HG03432 (cell line): ENCODE data around the gene SLC19A1.

Source experiments
- ATAC-seq: cut with Tn5 transposase; IDR thresholded peaks from one replicate; pipeline ENCODE4 v1.9.1; 2021; ENCODE audit warnings: mild to moderate bottlenecking, moderate library complexity; ENCODE audit not compliant: unreplicated experiment

The SLC19A1 gene

GRCh38 chr21:45457161-45457831 lies 84.9 kb downstream of the SLC19A1 start:
- ATAC-seq: no peak

DNA sequence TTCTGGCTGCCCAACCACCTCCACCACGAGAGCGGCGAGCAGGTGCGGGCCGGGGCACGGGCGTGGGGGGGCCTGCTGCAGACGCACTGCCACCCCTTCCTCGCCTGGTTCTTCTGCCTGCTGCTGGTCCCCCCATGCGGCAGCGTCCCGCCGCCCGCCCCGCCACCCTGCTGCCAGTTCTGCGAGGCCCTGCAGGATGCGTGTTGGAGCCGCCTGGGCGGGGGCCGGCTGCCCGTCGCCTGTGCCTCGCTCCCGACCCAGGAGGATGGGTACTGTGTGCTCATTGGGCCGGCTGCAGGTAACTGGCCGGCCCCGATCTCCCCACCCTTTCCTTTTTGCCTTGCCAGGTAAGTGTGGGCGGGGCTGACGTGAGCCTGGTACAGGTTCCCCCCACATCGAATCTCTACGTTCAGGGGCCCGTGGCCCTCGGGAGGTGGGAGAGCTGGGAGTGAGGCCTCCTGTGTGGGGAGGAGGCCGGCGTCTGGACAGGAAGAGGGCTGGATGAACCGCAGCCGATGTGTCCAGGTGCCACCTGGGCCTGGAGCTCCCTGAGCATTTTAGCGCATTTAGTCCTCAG lies 85.6 kb downstream of the SLC19A1 start:
- no peak for ATAC-seq

DNA sequence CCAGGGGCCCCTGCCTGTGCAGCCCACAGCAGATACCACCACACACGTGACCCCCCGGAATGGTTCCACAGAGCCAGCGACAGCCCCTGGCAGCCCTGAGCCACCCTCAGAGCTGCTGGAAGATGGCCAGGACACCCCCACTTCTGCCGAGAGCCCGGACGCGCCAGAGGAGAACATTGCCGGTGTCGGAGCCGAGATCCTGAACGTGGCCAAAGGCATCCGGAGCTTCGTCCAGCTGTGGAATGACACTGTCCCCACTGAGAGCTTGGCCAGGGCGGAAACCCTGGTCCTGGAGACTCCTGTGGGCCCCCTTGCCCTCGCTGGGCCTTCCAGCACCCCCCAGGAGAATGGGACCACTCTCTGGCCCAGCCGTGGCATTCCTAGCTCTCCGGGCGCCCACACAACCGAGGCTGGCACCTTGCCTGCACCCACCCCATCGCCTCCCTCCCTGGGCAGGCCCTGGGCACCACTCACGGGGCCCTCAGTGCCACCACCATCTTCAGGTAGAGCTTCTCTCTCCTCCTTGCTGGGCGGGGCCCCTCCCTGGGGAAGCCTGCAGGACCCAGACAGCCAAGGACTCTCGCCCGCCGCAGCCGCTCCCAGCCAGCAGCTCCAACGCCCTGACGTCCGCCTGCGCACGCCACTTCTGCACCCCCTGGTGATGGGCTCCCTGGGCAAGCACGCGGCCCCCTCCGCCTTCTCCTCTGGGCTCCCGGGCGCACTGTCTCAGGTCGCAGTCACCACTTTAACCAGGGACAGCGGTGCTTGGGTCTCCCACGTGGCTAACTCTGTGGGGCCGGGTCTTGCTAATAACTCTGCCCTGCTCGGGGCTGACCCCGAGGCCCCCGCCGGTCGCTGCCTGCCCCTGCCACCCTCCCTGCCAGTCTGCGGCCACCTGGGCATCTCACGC lies 86.3 kb downstream of the SLC19A1 start:
- ATAC-seq: no peak

DNA sequence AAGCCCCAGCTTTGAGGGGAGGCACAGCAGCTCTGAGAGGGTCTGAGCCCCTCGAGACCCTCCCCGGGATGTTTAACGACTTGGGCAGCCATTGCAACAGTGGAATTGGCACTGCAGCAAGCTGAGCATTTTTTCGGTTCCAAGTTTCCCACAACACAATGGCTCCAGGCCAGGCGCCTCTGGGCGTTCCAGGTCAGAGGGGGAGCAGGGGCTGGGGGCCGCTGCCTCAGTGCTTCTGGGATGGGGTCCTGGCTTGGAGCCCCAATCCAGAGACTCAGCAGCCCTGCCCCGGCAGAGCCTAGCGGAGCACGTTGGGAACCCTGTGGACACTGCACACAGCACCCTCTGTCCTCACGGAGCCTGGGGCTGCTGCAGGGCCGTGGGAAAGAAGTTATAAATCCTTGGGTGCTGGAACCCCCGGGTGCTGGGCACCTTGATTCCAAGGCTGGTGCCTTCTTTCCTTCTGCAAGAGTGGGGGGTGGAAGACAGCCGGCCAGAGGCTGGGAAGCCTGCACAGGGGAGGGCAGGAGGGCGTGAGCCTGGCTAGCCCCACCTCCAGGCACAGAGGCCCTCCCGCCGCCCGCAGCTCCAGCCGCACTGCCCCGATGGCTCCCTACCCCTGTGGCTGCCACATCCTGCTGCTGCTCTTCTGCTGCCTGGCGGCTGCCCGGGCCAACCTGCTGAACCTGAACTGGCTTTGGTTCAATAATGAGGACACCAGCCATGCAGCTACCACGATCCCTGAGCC lies 87.1 kb downstream of the SLC19A1 start:
- ATAC-seq: no peak

DNA sequence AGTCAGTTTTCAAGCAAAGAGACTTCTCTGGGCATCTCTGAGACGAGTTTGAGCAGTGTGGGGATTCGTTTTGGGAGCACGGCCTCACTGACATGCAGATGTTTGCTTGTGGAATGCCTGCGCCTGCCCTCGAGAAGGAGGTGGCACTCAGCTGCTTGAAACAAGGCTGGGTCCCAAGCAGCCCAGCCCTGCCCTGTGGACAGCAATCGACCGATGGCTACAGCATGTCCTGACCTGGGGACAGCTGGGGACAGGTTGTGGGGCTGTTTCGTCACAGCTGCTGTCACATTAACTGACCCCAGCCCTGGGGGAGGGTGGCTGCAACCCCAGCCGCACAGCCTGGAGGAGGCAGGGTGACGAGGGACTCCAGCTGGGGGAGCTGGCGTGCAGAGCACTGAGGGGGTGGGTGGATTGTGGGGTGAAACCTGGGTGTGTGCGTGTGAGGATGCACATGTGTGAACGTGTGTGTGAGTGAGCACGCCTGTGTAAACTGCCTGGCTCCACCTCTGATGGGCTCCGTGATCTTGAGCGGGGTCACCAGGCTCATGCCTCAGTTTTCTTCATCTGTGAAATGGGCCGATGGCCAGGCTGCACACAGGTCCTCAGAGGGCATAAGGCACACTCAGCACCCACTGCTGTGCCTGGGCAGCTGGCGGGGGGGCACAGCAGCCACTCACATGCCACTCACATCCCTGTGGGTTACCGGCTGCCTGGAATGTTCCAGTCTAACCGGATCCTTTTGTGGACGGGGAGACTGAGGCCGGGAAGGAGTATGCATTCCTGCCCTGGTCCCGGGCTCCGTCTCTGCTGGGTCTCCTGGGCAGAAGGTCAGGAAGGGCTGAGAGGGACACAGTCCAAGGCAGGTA lies 87.9 kb downstream of the SLC19A1 start:
- ATAC-seq: no peak

GRCh38 chr21:45453308-45453950 lies 88.8 kb downstream of the SLC19A1 start:
- ATAC-seq: no peak

DNA sequence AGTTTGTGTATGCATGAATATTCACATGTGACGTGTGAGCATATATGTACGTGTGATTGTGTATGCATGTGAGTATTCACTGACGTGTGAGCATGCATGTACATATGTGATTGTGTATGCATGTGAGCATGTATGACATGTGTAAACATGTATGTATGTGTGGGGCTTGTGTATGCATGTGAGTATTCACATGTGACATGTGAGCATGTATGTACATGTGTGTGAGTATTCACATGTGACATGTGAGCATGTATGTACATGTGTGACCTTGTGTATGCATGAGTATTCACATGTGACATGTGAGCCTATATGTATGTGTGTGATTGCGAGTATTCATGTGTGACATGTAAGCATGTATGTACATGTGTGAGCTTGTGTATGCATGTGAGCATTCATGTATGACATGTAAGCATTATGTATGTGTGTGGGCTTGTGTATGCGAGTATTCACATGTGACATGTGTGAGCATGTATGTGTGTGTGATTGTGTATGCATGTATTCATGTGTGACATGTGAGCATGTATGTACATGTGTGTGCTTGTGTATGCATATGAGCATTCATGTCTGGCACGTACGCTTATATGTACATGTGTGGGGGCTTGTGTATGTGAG lies 89.4 kb downstream of the SLC19A1 start:
- no peak for ATAC-seq

DNA sequence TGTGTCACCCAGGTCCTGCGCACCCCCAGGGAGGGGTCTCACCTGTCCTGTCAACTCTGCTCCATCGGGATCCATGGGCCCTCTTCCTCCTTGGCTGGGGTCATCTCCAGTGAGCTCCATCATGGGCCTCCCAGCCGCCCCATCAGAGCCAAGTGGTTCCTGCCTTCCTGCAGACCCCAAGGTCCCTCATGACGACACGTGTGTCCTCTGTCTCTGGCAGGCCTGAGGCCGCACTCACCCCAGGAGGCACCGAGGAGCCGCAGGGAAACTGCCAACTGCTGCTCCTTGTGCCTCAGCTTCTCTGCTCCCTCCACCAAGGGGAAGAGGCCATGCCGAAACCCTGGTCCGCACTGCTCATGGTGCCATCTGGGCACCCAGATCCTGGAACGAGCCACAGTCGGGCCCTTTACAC lies 90.5 kb downstream of the SLC19A1 start:
- ATAC-seq: no peak

GRCh38 chr21:45451091-45451740 lies 91.0 kb downstream of the SLC19A1 start:
- no peak for ATAC-seq

- ATAC-seq: no peak
Measured at GRCh38 chr21:45450423-45451090, 91.7 kb downstream of the SLC19A1 start.

DNA sequence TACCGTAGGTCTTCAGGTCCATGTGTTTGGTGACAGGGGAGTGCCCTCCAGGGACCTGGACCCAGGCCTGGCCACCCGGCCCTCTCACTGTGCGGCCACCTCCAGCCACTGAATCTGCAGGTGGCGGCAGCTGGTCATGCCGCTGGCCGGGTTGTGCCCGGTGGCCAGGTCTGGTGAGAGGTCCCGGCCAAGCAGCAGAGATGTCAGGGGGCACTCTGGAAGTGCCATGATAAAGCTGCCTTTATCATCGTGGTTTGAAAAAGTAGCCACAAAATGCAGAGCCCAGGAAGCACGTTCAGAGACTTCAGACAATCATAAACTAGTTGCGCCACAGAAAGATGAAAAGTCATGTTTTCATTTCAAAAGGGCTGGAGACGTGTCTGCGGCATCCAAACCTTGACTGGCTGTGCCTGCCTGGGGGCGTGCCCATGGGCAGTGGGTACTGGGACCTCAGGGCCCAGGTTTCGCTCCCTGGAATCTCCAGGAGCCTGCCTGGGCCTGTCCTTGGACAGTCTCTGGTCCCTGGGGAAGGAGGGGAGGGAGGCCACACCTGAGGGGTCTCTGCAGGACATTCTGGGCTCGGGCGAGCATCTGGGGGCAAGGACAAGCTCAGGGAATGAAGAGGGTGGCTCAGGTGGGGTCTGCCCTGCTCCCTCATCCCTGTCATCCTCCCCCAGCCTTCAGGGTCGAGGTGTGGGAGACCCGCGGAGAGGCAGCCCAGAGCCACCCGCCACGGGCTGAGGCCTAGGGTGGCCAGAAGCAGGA lies 92.4 kb downstream of the SLC19A1 start:
- ATAC-seq: no peak

- ATAC-seq: no peak
Measured at GRCh38 chr21:45448810-45449657, 93.2 kb downstream of the SLC19A1 start.

- ATAC-seq: no peak
Measured at GRCh38 chr21:45448283-45448809, 93.9 kb downstream of the SLC19A1 start.
